Thymus (tissue), 11 donors: ENCODE results near the gene RBBP9. TPM values are rescaled to one million over a fixed set of nuclear protein-coding genes. Genes with fewer than 3 reads are reported as not detected.
A peak's percentile ranks its signal among the peaks of the same experiment; 100 is the strongest.

Experiments
- DNase-seq, 9 donors: peaks; one replicate each; pipeline ENCODE4 v3.0.0-alpha.2; 2013; ENCODE audit warnings: low spot score in 9 of 9, low read depth in 6 of 9, missing footprints in 1 of 9
- H3K27ac ChIP-seq, 2 donors: one replicate each; pipeline ENCODE4 v1.5.1; 2013; ENCODE audit warnings: control low read depth in 1 of 2, low read depth in 1 of 2, low read length in 1 of 2, mild to moderate bottlenecking in 1 of 2, moderate library complexity in 1 of 2
- H3K27me3 ChIP-seq, 2 donors: one replicate each; pipeline ENCODE4 v1.5.1; 2013; ENCODE audit warnings: low read length in 1 of 2; ENCODE audit not compliant: control insufficient read depth in 2 of 2, insufficient read depth in 1 of 2
- H3K36me3 ChIP-seq, 2 donors: one replicate each; pipeline ENCODE4 v1.5.1; 2013; ENCODE audit warnings: low read length in 1 of 2, mild to moderate bottlenecking in 1 of 2, moderate library complexity in 1 of 2; ENCODE audit not compliant: control insufficient read depth in 2 of 2, insufficient read depth in 2 of 2
- H3K4me1 ChIP-seq, 2 donors: one replicate each; pipeline ENCODE4 v1.5.1; 2013; ENCODE audit warnings: low read length in 2 of 2; ENCODE audit not compliant: control insufficient read depth in 2 of 2, insufficient read depth in 2 of 2
- H3K4me3 ChIP-seq, 2 donors: one replicate each; pipeline ENCODE4 v1.5.1; 2013; ENCODE audit warnings: low read length in 2 of 2, control low read depth in 1 of 2, mild to moderate bottlenecking in 1 of 2
- H3K9me3 ChIP-seq, 2 donors: one replicate each; pipeline ENCODE4 v1.5.1; 2013; ENCODE audit warnings: low read length in 1 of 2, mild to moderate bottlenecking in 1 of 2; ENCODE audit not compliant: control insufficient read depth in 2 of 2, insufficient read depth in 1 of 2
- WGBS: extraction: QIAGEN DNeasy Blood & Tissue Kit; methylation state at CpG from one replicate; pipeline ENCODE4 v1.1.7; 2013; 5-methylcytosine and 5-hydroxymethylcytosine counted together
- polyA plus RNA-seq: library from polyadenylated mRNA; stranded (reverse); fragments of 200-250 nt; gene quantifications from one replicate; pipeline ENCODE4 v1.2.3, GENCODE V29; 2013
- total RNA-seq: library from RNA; stranded (reverse); fragments of 120-200 nt; gene quantifications from one replicate; pipeline ENCODE4 v1.2.4, GENCODE V29; 2013
- donor health status: healthy.

Gene RBBP9
- total and polyA plus RNA-seq, 2 donors, result 8.9 to 12.7 TPM

- no peak for DNase-seq
- peaks cover 17 to 30% of the 10 kb centered on the region in 2 donors for H3K36me3 ChIP-seq
- H3K4me1 ChIP-seq, result no peaks in the 10 kb centered on the region
- 97% methylated on average over 4 of the region's 4 CpGs for WGBS
- no peaks in the 10 kb centered on the region for H3K27me3 ChIP-seq
- no peaks in the 10 kb centered on the region for H3K9me3 ChIP-seq
- no peak overlapping the region for H3K27ac ChIP-seq
- no peak overlapping the region for H3K4me3 ChIP-seq
These were observed 15.4 kb downstream of the RBBP9 start for GRCh38 chr20:18481596-18481995.

DNA sequence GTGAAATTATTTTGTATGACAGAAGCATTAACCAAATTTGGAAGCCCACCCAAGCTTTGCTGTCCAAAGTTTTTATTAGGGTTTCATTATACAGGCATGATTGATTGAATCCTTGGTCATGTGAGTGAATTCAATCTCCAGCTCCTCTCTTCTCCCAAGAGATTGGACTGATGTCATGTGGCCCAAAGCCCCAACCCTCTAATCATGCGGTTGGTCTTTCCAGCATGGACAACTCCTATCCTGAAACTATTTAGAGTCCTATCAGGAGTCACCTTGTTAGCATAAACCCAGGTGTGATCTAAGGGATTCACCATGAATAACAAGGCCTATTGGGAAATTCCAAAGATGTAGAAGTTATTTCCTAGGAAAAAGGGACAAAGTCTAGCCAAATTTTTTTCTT lies 19.2 kb downstream of the RBBP9 start:
- H3K36me3 ChIP-seq, result peaks cover 21 to 40% of the 10 kb centered on the region in 2 donors

DNA sequence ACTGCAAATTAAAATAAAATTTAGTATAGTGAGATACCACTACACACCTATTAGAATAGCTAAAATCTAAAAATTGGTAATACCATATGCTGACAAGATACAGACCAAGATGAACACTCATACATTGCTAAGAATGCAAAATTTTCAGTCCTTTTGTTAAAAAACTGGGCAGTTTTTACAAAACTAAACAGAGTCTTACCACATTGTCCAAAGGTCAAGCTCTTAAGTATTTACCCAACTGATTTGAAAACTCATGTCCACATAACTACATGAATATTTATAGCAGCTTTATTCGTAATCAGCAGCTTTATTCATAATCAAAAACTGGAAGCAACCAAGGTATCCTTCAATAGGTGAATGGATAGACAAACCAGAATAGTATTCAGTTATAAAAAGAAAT lies 19.8 kb downstream of the RBBP9 start:
- no peak overlapping the region for H3K4me3 ChIP-seq
- H3K4me1 ChIP-seq, result no peaks in the 10 kb centered on the region
- WGBS, result 100% methylated on average over 1 of the region's 1 CpG
- peaks cover 15 to 34% of the 10 kb centered on the region in 2 donors for H3K36me3 ChIP-seq
- H3K9me3 ChIP-seq, result no peaks in the 10 kb centered on the region
- DNase-seq, result no peak
- H3K27ac ChIP-seq, result no peak overlapping the region
- no peaks in the 10 kb centered on the region for H3K27me3 ChIP-seq

More for the DNA sequence above, 19.2 kb downstream of the RBBP9 start:
- H3K4me1 ChIP-seq, result no peaks in the 10 kb centered on the region
- no peaks in the 10 kb centered on the region for H3K9me3 ChIP-seq
- H3K4me3 ChIP-seq, result no peak overlapping the region
- 97% methylated on average over 1 of the region's 1 CpG for WGBS
- DNase-seq, result no peak
- H3K27me3 ChIP-seq, result no peaks in the 10 kb centered on the region
- no peak overlapping the region for H3K27ac ChIP-seq

DNA sequence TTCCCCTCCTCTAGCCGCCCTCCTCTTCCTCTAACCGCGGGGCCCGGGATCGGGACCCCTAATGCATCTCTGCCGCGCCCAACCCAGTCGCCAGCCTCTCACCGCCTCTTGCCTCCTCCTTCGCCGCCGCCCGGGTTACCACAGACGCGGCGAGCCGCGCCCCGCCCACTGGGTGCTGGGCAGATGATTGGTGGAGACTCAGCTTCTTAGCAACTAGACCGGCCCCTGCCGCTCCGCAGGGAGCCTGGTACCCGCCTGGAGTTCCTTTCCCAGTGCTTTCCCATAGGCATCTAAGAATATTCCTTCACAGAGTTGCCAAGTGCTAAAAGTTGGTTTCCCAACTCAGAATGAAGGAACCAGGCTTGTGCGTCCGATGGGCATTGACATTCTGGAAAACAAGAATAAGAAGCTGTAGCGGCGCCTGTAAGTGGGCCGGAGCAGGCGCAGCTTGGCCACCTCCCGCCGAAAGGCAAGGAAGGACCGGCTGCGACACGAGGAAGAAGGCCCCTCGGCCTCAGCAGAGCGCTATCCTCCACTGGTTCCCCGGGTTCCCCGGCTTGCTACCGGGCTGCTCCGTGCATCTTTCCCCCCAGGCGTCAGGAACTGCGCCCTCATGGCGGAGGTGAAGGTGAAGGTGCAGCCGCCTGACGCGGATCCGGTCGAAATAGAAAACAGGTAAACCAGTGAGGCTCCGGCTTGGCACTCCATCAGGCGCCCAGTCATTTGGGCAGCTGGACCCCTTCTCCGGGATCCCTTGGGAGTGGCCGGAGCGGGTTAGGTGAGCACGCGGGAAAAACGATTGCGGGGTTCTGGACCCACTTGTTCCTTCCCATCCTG lies 29.9 kb downstream of the RBBP9 start, which contains the start of the genes DZANK1 and POLR3F:
TSS of gene DZANK1 (minus strand) at position 137 of the 837 bp plus-strand sequence. CDS start 1,672 bp downstream, outside the sequence.
TSS of gene POLR3F (plus strand) at position 497 of the 837 bp plus-strand sequence. CDS start at position 614, 117 bp downstream.
- Histone ChIP-seq H3K27ac (peak within 1 kb of the TSS; percentile 80 to 88), H3K9me3 (no peaks in the 10 kb centered on the region), H3K36me3 (peaks cover 3 to 13% of the 10 kb centered on the region in 2 donors), H3K27me3 (no peaks in the 10 kb centered on the region), H3K4me1 (peaks cover 8 to 9% of the 10 kb centered on the region in 2 donors), H3K4me3 (peak within 1 kb of the TSS; percentile 85 to 98)
- under 1% methylated on average over 57 of the region's 57 CpGs for WGBS
- DNase-seq, result peak; percentile 86 to 96 (median 91)

DNA sequence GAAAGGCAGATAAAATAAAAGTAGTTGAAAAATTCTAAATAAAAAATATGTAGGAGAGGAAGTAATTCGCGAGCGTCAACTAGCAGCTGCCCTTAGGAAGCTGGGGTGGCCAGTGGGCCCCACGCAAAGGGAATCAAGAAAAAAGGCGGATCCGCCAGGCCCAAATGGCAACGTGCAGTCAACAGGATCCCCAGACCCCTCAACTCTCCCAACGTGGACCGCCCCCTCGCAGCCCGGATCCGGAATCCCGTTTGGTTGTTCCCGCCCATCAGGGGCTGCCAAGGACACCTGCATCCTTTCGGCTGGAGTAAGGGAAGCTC lies 30.5 kb downstream of the RBBP9 start:
- no peaks in the 10 kb centered on the region for H3K27me3 ChIP-seq

GRCh38 chr20:18465536-18466200 lies 31.4 kb downstream of the RBBP9 start:
- Histone ChIP-seq H3K27me3 (no peaks in the 10 kb centered on the region), H3K9me3 (no peaks in the 10 kb centered on the region), H3K27ac (no peak overlapping the region), H3K4me3 (no peak overlapping the region), H3K4me1 (peaks cover 8 to 9% of the 10 kb centered on the region in 2 donors), H3K36me3 (peaks cover 3% of the 10 kb centered on the region in 2 donors)
- no peak for DNase-seq
- WGBS, result 80% methylated on average over 6 of the region's 6 CpGs

More for the DNA sequence above, 30.5 kb downstream of the RBBP9 start:
- H3K9me3 ChIP-seq, result no peaks in the 10 kb centered on the region
- no peak overlapping the region for H3K27ac ChIP-seq
- peak overlapping the region; percentile 85 to 98 for H3K4me3 ChIP-seq
- under 1% methylated on average over 15 of the region's 15 CpGs for WGBS
- peaks cover 8 to 9% of the 10 kb centered on the region in 2 donors for H3K4me1 ChIP-seq
- peak in 1 of 9 donors; percentile 1 for DNase-seq
- H3K36me3 ChIP-seq, result peaks cover 3 to 11% of the 10 kb centered on the region in 2 donors

GRCh38 chr20:18456600-18456999 lies 40.4 kb downstream of the RBBP9 start:
- Histone ChIP-seq H3K36me3 (no peaks in the 10 kb centered on the region), H3K4me1 (no peaks in the 10 kb centered on the region), H3K27ac (no peak overlapping the region), H3K27me3 (no peaks in the 10 kb centered on the region), H3K9me3 (no peaks in the 10 kb centered on the region), H3K4me3 (no peak overlapping the region)
- WGBS, result 98% methylated on average over 3 of the region's 3 CpGs
- no peak for DNase-seq

DNA sequence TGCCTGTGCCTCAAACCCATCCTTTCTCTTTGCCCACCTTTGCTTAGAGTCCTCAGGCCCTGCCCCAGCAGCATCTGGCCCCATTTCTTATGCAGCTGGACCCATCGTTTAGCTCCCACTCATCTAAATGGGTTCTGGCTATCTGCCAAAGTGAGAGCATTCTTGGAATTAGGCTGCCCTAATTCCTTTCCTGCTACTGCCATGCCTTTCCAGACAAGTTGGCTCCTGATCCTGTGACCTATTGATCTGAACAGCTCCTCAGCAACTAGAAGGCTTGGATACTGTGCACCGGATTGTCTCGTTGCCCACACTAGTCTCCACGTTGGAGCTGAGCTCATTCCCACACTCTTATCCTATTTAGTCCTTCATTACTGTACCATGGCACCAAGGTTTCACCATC lies 53.1 kb downstream of the RBBP9 start:
- Histone ChIP-seq H3K4me1 (no peaks in the 10 kb centered on the region), H3K4me3 (no peak overlapping the region), H3K36me3 (no peaks in the 10 kb centered on the region), H3K9me3 (no peaks in the 10 kb centered on the region), H3K27ac (no peak overlapping the region), H3K27me3 (no peaks in the 10 kb centered on the region)
- WGBS, result 95% methylated on average over 4 of the region's 4 CpGs
- no peak for DNase-seq

DNA sequence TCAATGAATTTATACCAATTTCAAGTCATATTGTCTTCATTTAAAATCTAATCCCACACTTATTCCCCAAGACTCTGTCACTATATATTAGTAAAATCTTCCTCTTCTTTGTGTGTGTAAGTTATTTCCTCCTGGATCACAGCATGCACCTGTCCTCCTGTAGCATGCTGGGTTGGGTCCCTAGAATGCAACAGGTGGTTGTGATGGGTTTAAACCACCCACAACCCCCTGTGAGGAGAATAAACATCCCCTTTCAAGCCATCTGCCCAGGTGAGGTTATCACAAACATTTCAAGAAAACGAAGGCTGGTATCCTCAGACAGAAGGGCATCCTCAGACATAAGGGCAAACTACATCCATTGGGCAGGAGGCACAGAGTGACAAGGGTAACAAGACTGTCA lies 56.6 kb downstream of the RBBP9 start:
- 91% methylated on average over 1 of the region's 1 CpG for WGBS
- Histone ChIP-seq H3K27me3 (no peaks in the 10 kb centered on the region), H3K36me3 (no peaks in the 10 kb centered on the region), H3K27ac (no peak overlapping the region), H3K9me3 (no peaks in the 10 kb centered on the region), H3K4me3 (no peak overlapping the region), H3K4me1 (no peaks in the 10 kb centered on the region)
- no peak for DNase-seq
